Pancreas (tissue), 10 donors: ENCODE results near the gene PSMF1. TPM values are rescaled to one million over a fixed set of nuclear protein-coding genes. Genes with fewer than 3 reads are reported as not detected.
A peak's percentile ranks its signal among the peaks of the same experiment; 100 is the strongest.

Source experiments
- ATAC-seq, 4 donors: fragments of 200-7000 bp; cut with Tn5 transposase; one replicate each; pipeline versions ENCODE4 v1.8.0 to v1.9.1; 2020; ENCODE audit warnings: mild to moderate bottlenecking in 4 of 4, moderate library complexity in 4 of 4
- DNase-seq, 6 donors: peaks; one replicate each; pipeline ENCODE4 v3.0.0-alpha.2; 2020
- FAIRE-seq: peaks from 2 replicates; lab custom pipeline; 2012; peaks lifted over from hg19 to GRCh38; lab: Jason Lieb, UNC
- H3K27ac ChIP-seq, 4 donors: fragments of 200-600 bp; sonication (generic); 1 replicate in 3 of 4; 2 replicates in 1 of 4; pipeline versions ENCODE4 v1.5.0 to v1.8.0; 2020
- H3K27me3 ChIP-seq, 4 donors: fragments of 200-600 bp; one replicate each; pipeline ENCODE4 v1.8.0; 2021
- H3K36me3 ChIP-seq, 3 donors: fragments of 200-600 bp; sonication (generic) in 1 of 3; one replicate each; pipeline versions ENCODE4 v1.5.0 to v1.8.0; 2020 to 2021
- H3K4me1 ChIP-seq, 3 donors: fragments of 200-600 bp; one replicate each; pipeline ENCODE4 v1.8.0; 2021
- H3K4me3 ChIP-seq, 4 donors: fragments of 200-600 bp; sonication (generic) in 2 of 4; one replicate each; pipeline versions ENCODE4 v1.5.0 to v1.8.0; 2020 to 2021
- H3K9me3 ChIP-seq, 4 donors: fragments of 200-600 bp; one replicate each; pipeline ENCODE4 v1.8.0; 2021
- WGBS, 2 donors: extraction: QIAGEN DNeasy Blood & Tissue Kit; methylation state at CpG; one replicate each; pipeline ENCODE4 v1.1.7; 2013; 5-methylcytosine and 5-hydroxymethylcytosine counted together
- intact Hi-C, 3 donors: fragments of 100-400 bp; cut with DNase I; formaldehyde crosslinking; loops; one replicate each; pipeline versions ENCODE4 v1.11.1 to v1.14.2; 2022
- polyA plus RNA-seq, 2 donors: library from polyadenylated mRNA; stranded (reverse); fragments of 200-250 nt; gene quantifications; one replicate each; pipeline ENCODE4 v1.2.3, GENCODE V29; 2013
- total RNA-seq, 6 donors: library from RNA; stranded (reverse); fragmentation: NEBNext Ultra II Directional in 4 of 6; extraction: Animal tissue kit (Norgen Biotek cat#: 25700) in 4 of 6; gene quantifications; one replicate each; pipeline versions ENCODE4 v1.2.1 to v1.2.4, GENCODE V29; 2021 to 2023
- TF ChIP-seq, protein P1 (sequence below), 4 donors: fragments of 200-600 bp; sonication (generic) in 3 of 4; IDR thresholded peaks; one replicate each; pipeline versions ENCODE4 v1.5.0 to v1.8.0; 2021; ENCODE audit warnings: antibody characterized with exemption in 4 of 4
- donor health status: healthy with polysubstance abuse.
- donor health status: DM: no; HTN: no; CAD: no; lungs with moderate emphysema.
- donor health status: DM: no; HTN: no; CAD: no.
- donor health status: control.
- donor health status: control.
- donor health status: Bipolar disorder and iron deficiency.
- donor health status: DM: yes; HTN: yes; CAD: no.
- donor health status: DM: no; HTN: no; CAD: no.
- donor health status: DM: no; HTN: no; CAD: no.
- donor health status: DM: yes; HTN: yes; CAD: no.

Gene PSMF1
- total and polyA plus RNA-seq, 8 donors, result 17.8 to 114 (median 79.6) TPM

DNA sequence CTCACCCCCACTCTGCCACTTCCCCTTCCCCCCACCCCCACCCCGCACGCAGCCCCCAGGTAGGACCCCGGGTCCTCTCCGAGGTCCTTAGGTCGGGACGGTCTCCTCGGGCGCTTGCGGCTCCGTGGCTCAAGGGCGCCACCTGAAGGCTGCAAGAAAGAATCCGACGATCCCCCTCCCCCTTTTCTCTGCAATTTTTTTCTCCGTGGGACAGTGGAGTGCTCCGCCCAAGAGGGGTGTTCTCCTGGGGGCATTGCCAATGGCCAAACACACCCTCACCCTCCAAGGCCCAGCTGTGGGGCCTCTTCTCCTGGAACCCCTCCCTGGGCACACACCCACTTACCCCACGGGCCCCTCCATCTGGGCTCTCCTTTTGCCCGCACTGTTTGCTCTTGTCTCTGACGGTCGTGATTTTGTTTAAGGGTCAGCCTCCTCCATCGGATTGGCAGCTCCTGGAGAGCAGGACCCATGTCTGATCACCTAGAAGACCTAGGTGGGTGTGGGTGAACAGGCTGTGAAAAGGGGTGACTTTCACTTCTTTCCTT is 67.5 kb downstream of the PSMF1 start:
- peak; percentile 72 to 88 (median 82) for ATAC-seq
- intact Hi-C loops, result no loop called here

DNA sequence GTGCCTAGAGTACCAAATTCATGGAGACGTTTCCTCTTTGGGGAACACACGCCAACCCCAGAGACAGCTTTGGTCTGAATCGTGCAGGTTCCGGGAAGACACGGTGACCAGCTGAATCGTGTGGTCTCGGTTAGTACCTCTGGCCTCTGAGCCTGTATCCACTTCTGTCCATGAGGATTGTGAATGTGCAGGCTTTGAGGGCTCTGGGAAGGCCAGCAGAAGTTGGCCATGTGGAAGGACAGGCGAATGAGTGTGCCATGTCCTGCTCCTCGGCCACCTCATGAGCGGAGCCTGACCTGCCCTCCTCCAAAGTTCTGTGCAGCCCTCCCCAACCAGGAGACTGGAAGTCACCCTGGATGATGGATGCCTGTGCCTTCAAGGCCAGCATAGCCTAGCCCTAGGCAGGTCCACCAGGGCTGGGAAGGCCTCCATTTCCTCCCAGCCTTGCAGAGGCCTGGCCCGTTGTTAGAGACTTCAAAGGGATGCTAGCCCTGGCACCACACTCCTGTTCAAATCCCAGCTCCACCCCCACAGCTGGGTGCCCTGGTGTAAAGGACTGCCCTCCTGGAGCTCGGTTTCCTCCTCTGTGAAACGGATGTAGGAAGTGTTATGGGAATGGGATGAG is 68.1 kb downstream of the PSMF1 start:
- Histone ChIP-seq H3K36me3 (no peaks in the 10 kb centered on the region), H3K9me3 (no peaks in the 10 kb centered on the region), H3K27me3 (peaks cover 0 to 4% (median 0%) of the 10 kb centered on the region in 4 donors), H3K4me1 (no peaks in the 10 kb centered on the region), H3K27ac (no peak overlapping the region), H3K4me3 (no peak overlapping the region)
- no peak for ATAC-seq
- TF ChIP-seq, protein P1, sequence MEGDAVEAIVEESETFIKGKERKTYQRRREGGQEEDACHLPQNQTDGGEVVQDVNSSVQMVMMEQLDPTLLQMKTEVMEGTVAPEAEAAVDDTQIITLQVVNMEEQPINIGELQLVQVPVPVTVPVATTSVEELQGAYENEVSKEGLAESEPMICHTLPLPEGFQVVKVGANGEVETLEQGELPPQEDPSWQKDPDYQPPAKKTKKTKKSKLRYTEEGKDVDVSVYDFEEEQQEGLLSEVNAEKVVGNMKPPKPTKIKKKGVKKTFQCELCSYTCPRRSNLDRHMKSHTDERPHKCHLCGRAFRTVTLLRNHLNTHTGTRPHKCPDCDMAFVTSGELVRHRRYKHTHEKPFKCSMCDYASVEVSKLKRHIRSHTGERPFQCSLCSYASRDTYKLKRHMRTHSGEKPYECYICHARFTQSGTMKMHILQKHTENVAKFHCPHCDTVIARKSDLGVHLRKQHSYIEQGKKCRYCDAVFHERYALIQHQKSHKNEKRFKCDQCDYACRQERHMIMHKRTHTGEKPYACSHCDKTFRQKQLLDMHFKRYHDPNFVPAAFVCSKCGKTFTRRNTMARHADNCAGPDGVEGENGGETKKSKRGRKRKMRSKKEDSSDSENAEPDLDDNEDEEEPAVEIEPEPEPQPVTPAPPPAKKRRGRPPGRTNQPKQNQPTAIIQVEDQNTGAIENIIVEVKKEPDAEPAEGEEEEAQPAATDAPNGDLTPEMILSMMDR (IDR thresholded peaks at IDR 0.05), result no peak
- intact Hi-C loops, result no loop called here
- no peak for DNase-seq
- no peak for FAIRE-seq
- WGBS, 2 donors, result 79 to 83% methylated on average over 13 of the region's 13 CpGs

More for the DNA sequence above, 67.5 kb downstream of the PSMF1 start:
- Histone ChIP-seq H3K27me3 (peaks cover 0 to 4% (median 0%) of the 10 kb centered on the region in 4 donors), H3K4me1 (no peaks in the 10 kb centered on the region), H3K4me3 (peak overlapping the region in 3 of 4 donors; percentile 35 to 57 (median 39)), H3K9me3 (no peaks in the 10 kb centered on the region), H3K36me3 (no peaks in the 10 kb centered on the region), H3K27ac (no peak overlapping the region)
- 7 to 9% methylated on average over 18 to 20 of the region's 20 CpGs for WGBS, 2 donors
- DNase-seq (peak in 5 of 6 donors; percentile 23 to 81 (median 35)), FAIRE-seq (no peak)
- TF ChIP-seq, protein P1 (IDR thresholded peaks at IDR 0.05), result peak in 3 of 4 donors; percentile 26 to 32 (median 26)

DNA sequence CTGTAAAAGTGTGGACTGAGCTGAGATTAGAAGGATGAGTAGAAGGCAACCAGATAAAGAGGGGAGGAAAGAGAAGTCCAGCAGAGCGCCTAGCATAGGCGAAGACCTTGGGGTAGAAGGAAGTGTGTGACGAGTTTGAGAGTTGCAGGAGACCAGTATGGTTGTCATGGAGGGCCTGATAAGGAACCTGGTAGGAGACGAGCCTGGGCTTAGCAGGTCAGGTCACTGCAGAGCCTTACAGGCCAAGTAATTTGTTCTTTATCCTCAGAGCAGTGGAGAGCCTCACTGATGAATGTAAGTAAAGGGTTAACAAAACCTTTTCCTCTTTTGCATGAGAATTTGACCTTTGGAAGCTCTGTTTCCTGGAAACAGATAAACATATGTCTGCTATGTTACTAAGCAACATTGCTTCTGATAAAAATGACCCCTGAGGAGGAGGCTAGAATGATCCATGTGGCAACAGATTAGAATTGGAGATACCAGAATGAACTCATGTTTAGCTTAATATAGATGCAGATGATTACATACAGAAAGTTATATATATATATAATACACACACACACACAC is 69.3 kb downstream of the PSMF1 start:
- DNase-seq, result no peak
- intact Hi-C loops, result no loop called here
- no peak for FAIRE-seq

DNA sequence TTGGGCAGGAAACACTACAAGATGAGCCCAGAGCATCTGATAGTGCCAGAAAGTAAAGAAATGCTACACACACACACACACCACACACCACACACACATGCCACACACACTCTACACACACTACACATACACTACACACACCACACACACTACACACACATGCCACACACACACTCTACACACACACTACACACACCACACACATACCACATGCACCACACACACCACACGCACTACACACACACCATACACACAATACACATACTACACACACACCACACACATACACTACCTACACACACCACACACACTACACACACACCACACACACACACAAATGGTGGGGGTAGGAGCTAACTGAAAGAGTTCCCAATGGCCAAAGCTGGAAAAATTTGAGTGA is 69.9 kb downstream of the PSMF1 start:
- no peak overlapping the region for H3K4me3 ChIP-seq
- DNase-seq (no peak), FAIRE-seq (no peak), ATAC-seq (no peak)
- TF ChIP-seq, protein P1 (IDR thresholded peaks at IDR 0.05), result no peak
- H3K27me3 ChIP-seq, result peaks cover 0 to 4% (median 0%) of the 10 kb centered on the region in 4 donors
- H3K9me3 ChIP-seq, result no peaks in the 10 kb centered on the region
- no peak overlapping the region for H3K27ac ChIP-seq
- intact Hi-C loops, result no loop called here
- H3K36me3 ChIP-seq, result no peaks in the 10 kb centered on the region
- 92 to 100% methylated on average over 1 of the region's 1 CpG for WGBS, 2 donors
- H3K4me1 ChIP-seq, result no peaks in the 10 kb centered on the region

More for the DNA sequence above, 69.3 kb downstream of the PSMF1 start:
- Histone ChIP-seq H3K27ac (no peak overlapping the region), H3K4me3 (no peak overlapping the region), H3K4me1 (no peaks in the 10 kb centered on the region), H3K27me3 (peaks cover 0 to 4% (median 0%) of the 10 kb centered on the region in 4 donors), H3K36me3 (no peaks in the 10 kb centered on the region), H3K9me3 (no peaks in the 10 kb centered on the region)
- peak in 1 of 4 donors; percentile 24 for ATAC-seq
- WGBS, 2 donors, result 68 to 72% methylated on average over 4 of the region's 4 CpGs
- TF ChIP-seq, protein P1 (IDR thresholded peaks at IDR 0.05), result no peak
